SK-N-SH (cell line): ENCODE data around the gene AHSG. TPM values are rescaled to one million over a fixed set of nuclear protein-coding genes. Genes with fewer than 3 reads are reported as not detected.
A peak's percentile ranks its signal among the peaks of the same experiment; 100 is the strongest.

Experiments used
- CTCF ChIA-PET: fragments of 300-600, 350-600 bp; formaldehyde crosslinking; extraction: SDS; loops from one replicate; lab custom pipeline; 2021; lab: Yijun Ruan, JAX
- POLR2A ChIA-PET: fragments of 350-600 bp; sonication (Branson Sonifier 250); formaldehyde crosslinking; extraction: SDS; loops from one replicate; lab custom pipeline; 2020; ENCODE audit warnings: antibody characterized with exemption, inconsistent platforms; lab: Yijun Ruan, JAX
- DNase-seq: peaks from one replicate; pipeline ENCODE4 v3.0.0; 2012
- H2AFZ ChIP-seq: fragments of 200-600 bp; sonication (generic); 2 replicates; pipeline ENCODE4 v1.8.1; 2016; ENCODE audit warnings: antibody characterized with exemption, mild to moderate bottlenecking, low read depth
- H3F3A ChIP-seq: fragments of 200-600 bp; sonication (generic); replicated peaks from 2 replicates; pipeline ENCODE3; 2016; ENCODE audit warnings: antibody characterized with exemption, mild to moderate bottlenecking; ENCODE audit not compliant: insufficient read depth
- H3K27ac ChIP-seq, 2 experiments: fragments of 200-500 bp in 1 of 2; fragments of 200-600 bp in 1 of 2; sonication (Bioruptor generic) in 1 of 2; sonication (generic), shearing (Covaris generic) in 1 of 2; 2 replicates each; pipeline versions ENCODE4 v1.5.1 to v1.6.1; 2014 to 2016; ENCODE audit warnings: low read depth in 2 of 2, inconsistent platforms in 1 of 2, low read length in 1 of 2, mild to moderate bottlenecking in 1 of 2, mixed read lengths in 1 of 2
- H3K27me3 ChIP-seq: fragments of 200-600 bp; sonication (generic), shearing (Covaris generic); 2 replicates; pipeline ENCODE4 v1.6.1; 2016; ENCODE audit warnings: mixed run types; ENCODE audit not compliant: insufficient read depth
- H3K36me3 ChIP-seq, 2 experiments: fragments of 200-500 bp in 1 of 2; fragments of 200-600 bp in 1 of 2; sonication (Bioruptor generic) in 1 of 2; sonication (generic) in 1 of 2; replicated peaks in 1 of 2; 2 replicates each; pipeline versions ENCODE3 to v1.5.1; 2014 to 2016; ENCODE audit warnings: low read length in 1 of 2, mild to moderate bottlenecking in 1 of 2; ENCODE audit not compliant: insufficient read depth in 2 of 2, control insufficient read depth in 1 of 2
- H3K4me1 ChIP-seq, 2 experiments: fragments of 200-500 bp in 1 of 2; fragments of 200-600 bp in 1 of 2; sonication (Bioruptor generic) in 1 of 2; sonication (generic), shearing (Covaris generic) in 1 of 2; 2 replicates each; pipeline versions ENCODE4 v1.5.1 to v1.6.1; 2014 to 2016; ENCODE audit warnings: low read depth in 1 of 2, low read length in 1 of 2, mixed run types in 1 of 2; ENCODE audit not compliant: insufficient read depth in 2 of 2, control insufficient read depth in 1 of 2
- H3K4me2 ChIP-seq: fragments of 200-600 bp; sonication (generic), shearing (Covaris generic); 2 replicates; pipeline ENCODE4 v1.6.1; 2017; ENCODE audit warnings: mixed run types
- H3K4me3 ChIP-seq, 2 experiments: fragments of 200-500 bp in 1 of 2; fragments of 200-600 bp in 1 of 2; sonication (Bioruptor generic) in 1 of 2; sonication (generic), shearing (Covaris generic) in 1 of 2; 2 replicates each; pipeline versions ENCODE4 v1.5.1 to v1.8.1; 2014 to 2016; ENCODE audit warnings: low read depth in 2 of 2, inconsistent platforms in 1 of 2, low read length in 1 of 2, mild to moderate bottlenecking in 1 of 2, mixed read lengths in 1 of 2, moderate library complexity in 1 of 2
- H3K79me2 ChIP-seq: fragments of 200-600 bp; sonication (generic); 2 replicates; pipeline ENCODE4 v1.8.1; 2017; ENCODE audit warnings: mild to moderate bottlenecking; ENCODE audit not compliant: insufficient read depth
- H3K9ac ChIP-seq: fragments of 200-600 bp; sonication (generic); 2 replicates; pipeline ENCODE4 v1.6.1; 2017; ENCODE audit warnings: mixed run types
- H3K9me2 ChIP-seq: fragments of 200-600 bp; sonication (generic); 2 replicates; pipeline ENCODE4 v1.6.1; 2017; ENCODE audit warnings: mixed run types
- H3K9me3 ChIP-seq: fragments of 200-600 bp; sonication (generic); 2 replicates; pipeline ENCODE4 v1.6.1; 2017; ENCODE audit warnings: mixed run types, mild to moderate bottlenecking, moderate library complexity
- H4K20me1 ChIP-seq: fragments of 200-600 bp; sonication (generic); 2 replicates; pipeline ENCODE4 v1.6.1; 2017; ENCODE audit warnings: mild to moderate bottlenecking, mixed run types; ENCODE audit not compliant: insufficient read depth
- ELF1 ChIP-seq: IDR thresholded peaks from 2 replicates; pipeline ENCODE4 v1.4.0; 2012
- EP300 ChIP-seq, 2 experiments: IDR thresholded peaks; 2 replicates each; pipeline versions ENCODE4 v1.4.0 to v1.6.1; 2012; ENCODE audit warnings: borderline replicate concordance in 1 of 2, low read depth in 1 of 2, low read length in 1 of 2
- EZH2phosphoT487 ChIP-seq: fragments of 200-600 bp; sonication (generic); IDR thresholded peaks from 2 replicates; pipeline ENCODE4 v1.6.1; 2017; ENCODE audit warnings: low read depth, mixed run types, mild to moderate bottlenecking, antibody characterized with exemption, moderate library complexity, borderline replicate concordance
- GABPA ChIP-seq: IDR thresholded peaks from 2 replicates; pipeline ENCODE4 v1.4.0; 2012; ENCODE audit warnings: low read depth, mild to moderate bottlenecking
- POLR2AphosphoS5 ChIP-seq: IDR thresholded peaks from 2 replicates; pipeline ENCODE4 v1.6.1; 2012; ENCODE audit warnings: low read depth, low read length
- RAD21 ChIP-seq: IDR thresholded peaks from 2 replicates; pipeline ENCODE4 v1.6.1; 2012; ENCODE audit warnings: mild to moderate bottlenecking, low read length
- RCOR1 ChIP-seq: fragments of 150-350 bp; IDR thresholded peaks from 2 replicates; pipeline ENCODE4 v1.6.1; 2017; ENCODE audit warnings: antibody characterized with exemption, low read length
- RFX5 ChIP-seq: IDR thresholded peaks from 2 replicates; pipeline ENCODE4 v1.6.1; 2012; ENCODE audit warnings: mild to moderate bottlenecking, improper control_type of control experiment, low read length
- SMC3 ChIP-seq: IDR thresholded peaks from 2 replicates; pipeline ENCODE4 v1.6.1; 2012; ENCODE audit warnings: low read depth, low read length, improper control_type of control experiment
- TAF1 ChIP-seq: IDR thresholded peaks from 2 replicates; pipeline ENCODE4 v1.6.1; 2012; ENCODE audit warnings: low read depth, mild to moderate bottlenecking, low read length, moderate library complexity, borderline replicate concordance
- YY1 ChIP-seq: IDR thresholded peaks from 2 replicates; pipeline ENCODE4 v1.4.0; 2012; ENCODE audit warnings: low read depth, mild to moderate bottlenecking
- WGBS: methylation state at CpG from one replicate; pipeline ENCODE4 v1.1.6; 2017; ENCODE audit warnings: low lambda C conversion rate; 5-methylcytosine and 5-hydroxymethylcytosine counted together
- polyA plus RNA-seq, 3 experiments: library from polyadenylated mRNA; depleted of rRNA; stranded (reverse); fragments of >200 nt; gene quantifications; 2 replicates each; pipeline ENCODE4 v1.2.3, GENCODE V29; 2012
- TF ChIP-seq, protein P1 (sequence below): fragments of 150-350 bp; IDR thresholded peaks from 2 replicates; pipeline ENCODE4 v1.6.1; 2016; ENCODE audit warnings: mild to moderate bottlenecking, low read depth, low read length
- TF ChIP-seq, protein P2 (sequence below): IDR thresholded peaks from 2 replicates; pipeline ENCODE4 v1.4.0; 2012; ENCODE audit warnings: low read depth, borderline replicate concordance
- TF ChIP-seq, protein P3 (sequence below): IDR thresholded peaks from 2 replicates; pipeline ENCODE4 v1.4.0; 2012; ENCODE audit warnings: low read depth, borderline replicate concordance
- TF ChIP-seq, protein P4 (sequence below): fragments of 200-600 bp; sonication (generic); IDR thresholded peaks from 2 replicates; pipeline ENCODE4 v1.6.1; 2017; ENCODE audit warnings: antibody characterized with exemption, mild to moderate bottlenecking, moderate library complexity

AHSG gene
- polyA plus RNA-seq, 1 of the 3 experiments (the other 2 are of a cell fraction), result not detected

DNA sequence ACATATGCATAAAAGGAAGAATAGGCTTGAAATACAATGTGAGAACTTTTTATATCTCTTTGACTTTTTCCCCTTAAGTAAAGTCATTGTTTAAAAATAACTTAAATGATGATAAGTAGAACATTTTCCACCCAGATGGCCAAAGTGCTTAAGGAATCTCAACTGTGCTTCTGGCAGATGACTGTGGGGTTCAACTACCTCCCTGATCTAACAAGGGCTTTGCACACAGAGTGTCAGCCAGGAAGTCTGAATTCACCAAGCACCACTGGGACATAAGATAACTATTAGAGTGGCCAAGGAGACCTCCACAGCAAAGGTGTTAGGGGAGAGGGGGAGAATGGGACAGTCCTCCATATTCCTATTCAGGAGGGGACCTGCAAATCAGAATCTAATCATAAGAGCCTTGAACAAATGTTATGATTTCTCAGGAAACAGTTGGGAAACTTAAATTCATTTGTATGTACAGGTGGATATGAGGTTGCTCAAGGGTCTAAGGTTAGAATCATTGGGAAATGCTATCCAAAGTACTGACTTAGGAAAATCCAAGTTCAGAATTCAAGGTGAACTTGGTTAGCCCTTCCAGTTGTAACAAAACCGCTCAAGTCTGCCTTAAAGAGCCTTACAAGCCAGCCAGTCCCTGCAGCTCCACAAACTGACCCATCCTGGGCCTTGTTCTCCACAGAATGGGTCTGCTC, 27.1 kb downstream of the AHSG start, which contains the start of gene FETUB:
FETUB (plus strand) TSS at position 622 of the 695 bp plus-strand sequence; CDS start at position 684, 62 bp downstream.
- Histone ChIP-seq H2AFZ (no peak within 1 kb of the TSS), H3K4me1 (no peaks in the 10 kb centered on the region), H4K20me1 (no peaks in the 10 kb centered on the region), H3K36me3 (no peaks in the 10 kb centered on the region), H3K4me2 (peak within 1 kb of the TSS; percentile 67), H3F3A (no peaks in the 10 kb centered on the region), H3K4me3 (no peak within 1 kb of the TSS), H3K27ac (no peak within 1 kb of the TSS), H3K9me3 (no peaks in the 10 kb centered on the region)
- DNase-seq, result no peak
- 20% methylated on average over 1 of the region's 1 CpG for WGBS
- TF ChIP-seq EZH2phosphoT487 (no peak), RCOR1 (no peak), YY1 (no peak), RAD21 (no peak), RFX5 (no peak), TAF1 (no peak), GABPA (no peak), ELF1 (no peak), EP300 (IDR thresholded peaks at IDR 0.05; ENCODE audit: borderline replicate concordance in 1 of 2, low read depth in 1 of 2, low read length in 1 of 2) (no peak), POLR2AphosphoS5 (no peak), SMC3 (no peak)
- TF ChIP-seq, protein P1, sequence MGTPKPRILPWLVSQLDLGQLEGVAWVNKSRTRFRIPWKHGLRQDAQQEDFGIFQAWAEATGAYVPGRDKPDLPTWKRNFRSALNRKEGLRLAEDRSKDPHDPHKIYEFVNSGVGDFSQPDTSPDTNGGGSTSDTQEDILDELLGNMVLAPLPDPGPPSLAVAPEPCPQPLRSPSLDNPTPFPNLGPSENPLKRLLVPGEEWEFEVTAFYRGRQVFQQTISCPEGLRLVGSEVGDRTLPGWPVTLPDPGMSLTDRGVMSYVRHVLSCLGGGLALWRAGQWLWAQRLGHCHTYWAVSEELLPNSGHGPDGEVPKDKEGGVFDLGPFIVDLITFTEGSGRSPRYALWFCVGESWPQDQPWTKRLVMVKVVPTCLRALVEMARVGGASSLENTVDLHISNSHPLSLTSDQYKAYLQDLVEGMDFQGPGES, result no peak
- TF ChIP-seq, protein P2, sequence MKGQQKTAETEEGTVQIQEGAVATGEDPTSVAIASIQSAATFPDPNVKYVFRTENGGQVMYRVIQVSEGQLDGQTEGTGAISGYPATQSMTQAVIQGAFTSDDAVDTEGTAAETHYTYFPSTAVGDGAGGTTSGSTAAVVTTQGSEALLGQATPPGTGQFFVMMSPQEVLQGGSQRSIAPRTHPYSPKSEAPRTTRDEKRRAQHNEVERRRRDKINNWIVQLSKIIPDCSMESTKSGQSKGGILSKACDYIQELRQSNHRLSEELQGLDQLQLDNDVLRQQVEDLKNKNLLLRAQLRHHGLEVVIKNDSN, result no peak
- TF ChIP-seq, protein P3, sequence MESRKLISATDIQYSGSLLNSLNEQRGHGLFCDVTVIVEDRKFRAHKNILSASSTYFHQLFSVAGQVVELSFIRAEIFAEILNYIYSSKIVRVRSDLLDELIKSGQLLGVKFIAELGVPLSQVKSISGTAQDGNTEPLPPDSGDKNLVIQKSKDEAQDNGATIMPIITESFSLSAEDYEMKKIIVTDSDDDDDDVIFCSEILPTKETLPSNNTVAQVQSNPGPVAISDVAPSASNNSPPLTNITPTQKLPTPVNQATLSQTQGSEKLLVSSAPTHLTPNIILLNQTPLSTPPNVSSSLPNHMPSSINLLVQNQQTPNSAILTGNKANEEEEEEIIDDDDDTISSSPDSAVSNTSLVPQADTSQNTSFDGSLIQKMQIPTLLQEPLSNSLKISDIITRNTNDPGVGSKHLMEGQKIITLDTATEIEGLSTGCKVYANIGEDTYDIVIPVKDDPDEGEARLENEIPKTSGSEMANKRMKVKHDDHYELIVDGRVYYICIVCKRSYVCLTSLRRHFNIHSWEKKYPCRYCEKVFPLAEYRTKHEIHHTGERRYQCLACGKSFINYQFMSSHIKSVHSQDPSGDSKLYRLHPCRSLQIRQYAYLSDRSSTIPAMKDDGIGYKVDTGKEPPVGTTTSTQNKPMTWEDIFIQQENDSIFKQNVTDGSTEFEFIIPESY, result no peak
- TF ChIP-seq, protein P4, sequence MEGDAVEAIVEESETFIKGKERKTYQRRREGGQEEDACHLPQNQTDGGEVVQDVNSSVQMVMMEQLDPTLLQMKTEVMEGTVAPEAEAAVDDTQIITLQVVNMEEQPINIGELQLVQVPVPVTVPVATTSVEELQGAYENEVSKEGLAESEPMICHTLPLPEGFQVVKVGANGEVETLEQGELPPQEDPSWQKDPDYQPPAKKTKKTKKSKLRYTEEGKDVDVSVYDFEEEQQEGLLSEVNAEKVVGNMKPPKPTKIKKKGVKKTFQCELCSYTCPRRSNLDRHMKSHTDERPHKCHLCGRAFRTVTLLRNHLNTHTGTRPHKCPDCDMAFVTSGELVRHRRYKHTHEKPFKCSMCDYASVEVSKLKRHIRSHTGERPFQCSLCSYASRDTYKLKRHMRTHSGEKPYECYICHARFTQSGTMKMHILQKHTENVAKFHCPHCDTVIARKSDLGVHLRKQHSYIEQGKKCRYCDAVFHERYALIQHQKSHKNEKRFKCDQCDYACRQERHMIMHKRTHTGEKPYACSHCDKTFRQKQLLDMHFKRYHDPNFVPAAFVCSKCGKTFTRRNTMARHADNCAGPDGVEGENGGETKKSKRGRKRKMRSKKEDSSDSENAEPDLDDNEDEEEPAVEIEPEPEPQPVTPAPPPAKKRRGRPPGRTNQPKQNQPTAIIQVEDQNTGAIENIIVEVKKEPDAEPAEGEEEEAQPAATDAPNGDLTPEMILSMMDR, result no peak
- TF ChIP-seq, all 33 proteins: peak for 0
- CTCF ChIA-PET, result interaction anchor here (1.5 kb wide), 1 partner anchor 24 kb away, joined by 3 read pairs; no protein-coding TSS in a partner anchor
- POLR2A ChIA-PET, result no interaction called here
- H3K79me2 ChIP-seq, result no peaks in the 10 kb centered on the region
- no peaks in the 10 kb centered on the region for H3K9me2 ChIP-seq
- no peak within 1 kb of the TSS for H3K9ac ChIP-seq
- peaks cover 30% of the 10 kb centered on the region; the same call in 1 of the 2 replicates for H3K27me3 ChIP-seq
